ENCODE measurements around the gene DISP2.

Gene DISP2

DNA sequence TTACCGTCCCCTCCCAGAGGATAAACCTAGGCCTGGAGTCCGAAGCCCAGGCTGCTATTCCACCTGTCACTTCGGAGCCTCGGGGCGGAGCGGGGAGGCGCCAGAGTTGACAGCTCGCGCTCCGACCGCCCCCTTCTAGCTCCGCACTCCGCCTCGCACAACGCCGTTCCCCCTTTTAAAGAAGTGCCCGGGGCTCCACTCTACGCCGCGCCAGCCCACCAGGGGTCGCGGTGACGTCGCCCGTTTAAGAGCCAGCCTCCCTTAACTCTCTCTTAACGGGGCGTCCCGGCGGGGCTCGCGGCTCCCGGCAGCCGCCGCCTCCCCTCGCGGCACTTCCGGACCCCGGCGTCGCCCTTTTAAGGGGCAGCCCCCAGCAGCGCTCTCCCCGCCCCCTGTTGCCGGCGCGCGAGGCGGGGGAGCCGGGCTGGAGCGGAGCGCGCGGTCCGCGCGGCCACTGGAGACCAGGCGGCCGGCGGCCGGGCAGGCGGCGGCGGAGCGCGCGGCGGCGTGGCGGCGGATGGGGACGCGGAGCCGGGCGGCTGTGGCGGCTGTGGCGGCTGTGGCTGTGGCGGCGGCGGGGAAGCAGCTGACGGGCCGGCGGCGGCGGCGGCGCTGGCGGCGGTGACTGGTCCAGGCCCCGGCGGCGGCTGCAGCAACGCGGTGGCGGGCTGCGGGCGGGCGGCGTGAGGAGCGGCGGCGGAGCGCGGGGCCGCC, 34.6 kb upstream of the DISP2 start, which contains the start of gene INAFM2 (continued):
- TF ChIP-seq, protein P1, sequence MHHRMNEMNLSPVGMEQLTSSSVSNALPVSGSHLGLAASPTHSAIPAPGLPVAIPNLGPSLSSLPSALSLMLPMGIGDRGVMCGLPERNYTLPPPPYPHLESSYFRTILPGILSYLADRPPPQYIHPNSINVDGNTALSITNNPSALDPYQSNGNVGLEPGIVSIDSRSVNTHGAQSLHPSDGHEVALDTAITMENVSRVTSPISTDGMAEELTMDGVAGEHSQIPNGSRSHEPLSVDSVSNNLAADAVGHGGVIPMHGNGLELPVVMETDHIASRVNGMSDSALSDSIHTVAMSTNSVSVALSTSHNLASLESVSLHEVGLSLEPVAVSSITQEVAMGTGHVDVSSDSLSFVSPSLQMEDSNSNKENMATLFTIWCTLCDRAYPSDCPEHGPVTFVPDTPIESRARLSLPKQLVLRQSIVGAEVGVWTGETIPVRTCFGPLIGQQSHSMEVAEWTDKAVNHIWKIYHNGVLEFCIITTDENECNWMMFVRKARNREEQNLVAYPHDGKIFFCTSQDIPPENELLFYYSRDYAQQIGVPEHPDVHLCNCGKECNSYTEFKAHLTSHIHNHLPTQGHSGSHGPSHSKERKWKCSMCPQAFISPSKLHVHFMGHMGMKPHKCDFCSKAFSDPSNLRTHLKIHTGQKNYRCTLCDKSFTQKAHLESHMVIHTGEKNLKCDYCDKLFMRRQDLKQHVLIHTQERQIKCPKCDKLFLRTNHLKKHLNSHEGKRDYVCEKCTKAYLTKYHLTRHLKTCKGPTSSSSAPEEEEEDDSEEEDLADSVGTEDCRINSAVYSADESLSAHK (tag by site-specific recombination; IDR thresholded peaks at IDR 0.05): 0 out of 2 replicates have a peak, but pooled peaks have one; percentile 32
- TF ChIP-seq, protein P2, sequence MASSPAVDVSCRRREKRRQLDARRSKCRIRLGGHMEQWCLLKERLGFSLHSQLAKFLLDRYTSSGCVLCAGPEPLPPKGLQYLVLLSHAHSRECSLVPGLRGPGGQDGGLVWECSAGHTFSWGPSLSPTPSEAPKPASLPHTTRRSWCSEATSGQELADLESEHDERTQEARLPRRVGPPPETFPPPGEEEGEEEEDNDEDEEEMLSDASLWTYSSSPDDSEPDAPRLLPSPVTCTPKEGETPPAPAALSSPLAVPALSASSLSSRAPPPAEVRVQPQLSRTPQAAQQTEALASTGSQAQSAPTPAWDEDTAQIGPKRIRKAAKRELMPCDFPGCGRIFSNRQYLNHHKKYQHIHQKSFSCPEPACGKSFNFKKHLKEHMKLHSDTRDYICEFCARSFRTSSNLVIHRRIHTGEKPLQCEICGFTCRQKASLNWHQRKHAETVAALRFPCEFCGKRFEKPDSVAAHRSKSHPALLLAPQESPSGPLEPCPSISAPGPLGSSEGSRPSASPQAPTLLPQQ (tag by site-specific recombination; IDR thresholded peaks at IDR 0.05): peak; percentile 100
- TF ChIP-seq ZNF629 (tag by site-specific recombination; IDR thresholded peaks at IDR 0.05) (peak; percentile 78), ZNF76 (tag by site-specific recombination; IDR thresholded peaks at IDR 0.05; ENCODE audit: borderline replicate concordance, low read depth) (peak; percentile 73; the same call in 1 of the 2 replicates), KLF8 (tag by site-specific recombination; IDR thresholded peaks at IDR 0.05) (peak; percentile 76; the same call in 1 of the 2 replicates), SCRT1 (tag by site-specific recombination; IDR thresholded peaks at IDR 0.05; ENCODE audit: borderline replicate concordance) (0 out of 2 replicates have a peak, but pooled peaks have one; percentile 36), GLI2 (tag by site-specific recombination; IDR thresholded peaks at IDR 0.05; ENCODE audit: borderline replicate concordance, low read depth) (no peak), RBAK (tag by site-specific recombination; IDR thresholded peaks at IDR 0.05) (no peak), ZNF521 (tag by site-specific recombination; IDR thresholded peaks at IDR 0.05) (no peak), ZNF354C (tag by site-specific recombination; IDR thresholded peaks at IDR 0.05; ENCODE audit: borderline replicate concordance, low read depth) (no peak), ZNF549 (tag by site-specific recombination; IDR thresholded peaks at IDR 0.05) (no peak), ZNF155 (tag by site-specific recombination; IDR thresholded peaks at IDR 0.05) (no peak), KLF10 (tag by site-specific recombination; IDR thresholded peaks at IDR 0.05) (peak; percentile 55; the same call in 1 of the 2 replicates), ZNF610 (tag by site-specific recombination; IDR thresholded peaks at IDR 0.05; ENCODE audit: borderline replicate concordance) (0 out of 2 replicates have a peak, but pooled peaks have one; percentile 33), GLIS2 (tag by site-specific recombination; IDR thresholded peaks at IDR 0.05) (peak; percentile 91), KLF1 (tag by site-specific recombination; IDR thresholded peaks at IDR 0.05) (peak; percentile 63; the same call in 1 of the 2 replicates), HOXA7 (CRISPR knock-in tag; IDR thresholded peaks at IDR 0.05; ENCODE audit: borderline replicate concordance) (no peak), ZNF670 (tag by site-specific recombination; IDR thresholded peaks at IDR 0.05; ENCODE audit: low read depth) (no peak), ZIC2 (tag by site-specific recombination; IDR thresholded peaks at IDR 0.05) (peak; percentile 83)
- TF ChIP-seq, protein P3, sequence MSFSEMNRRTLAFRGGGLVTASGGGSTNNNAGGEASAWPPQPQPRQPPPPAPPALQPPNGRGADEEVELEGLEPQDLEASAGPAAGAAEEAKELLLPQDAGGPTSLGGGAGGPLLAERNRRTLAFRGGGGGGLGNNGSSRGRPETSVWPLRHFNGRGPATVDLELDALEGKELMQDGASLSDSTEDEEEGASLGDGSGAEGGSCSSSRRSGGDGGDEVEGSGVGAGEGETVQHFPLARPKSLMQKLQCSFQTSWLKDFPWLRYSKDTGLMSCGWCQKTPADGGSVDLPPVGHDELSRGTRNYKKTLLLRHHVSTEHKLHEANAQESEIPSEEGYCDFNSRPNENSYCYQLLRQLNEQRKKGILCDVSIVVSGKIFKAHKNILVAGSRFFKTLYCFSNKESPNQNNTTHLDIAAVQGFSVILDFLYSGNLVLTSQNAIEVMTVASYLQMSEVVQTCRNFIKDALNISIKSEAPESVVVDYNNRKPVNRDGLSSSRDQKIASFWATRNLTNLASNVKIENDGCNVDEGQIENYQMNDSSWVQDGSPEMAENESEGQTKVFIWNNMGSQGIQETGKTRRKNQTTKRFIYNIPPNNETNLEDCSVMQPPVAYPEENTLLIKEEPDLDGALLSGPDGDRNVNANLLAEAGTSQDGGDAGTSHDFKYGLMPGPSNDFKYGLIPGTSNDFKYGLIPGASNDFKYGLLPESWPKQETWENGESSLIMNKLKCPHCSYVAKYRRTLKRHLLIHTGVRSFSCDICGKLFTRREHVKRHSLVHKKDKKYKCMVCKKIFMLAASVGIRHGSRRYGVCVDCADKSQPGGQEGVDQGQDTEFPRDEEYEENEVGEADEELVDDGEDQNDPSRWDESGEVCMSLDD (tag by site-specific recombination; IDR thresholded peaks at IDR 0.05): peak; percentile 65
- TF ChIP-seq, protein P4, sequence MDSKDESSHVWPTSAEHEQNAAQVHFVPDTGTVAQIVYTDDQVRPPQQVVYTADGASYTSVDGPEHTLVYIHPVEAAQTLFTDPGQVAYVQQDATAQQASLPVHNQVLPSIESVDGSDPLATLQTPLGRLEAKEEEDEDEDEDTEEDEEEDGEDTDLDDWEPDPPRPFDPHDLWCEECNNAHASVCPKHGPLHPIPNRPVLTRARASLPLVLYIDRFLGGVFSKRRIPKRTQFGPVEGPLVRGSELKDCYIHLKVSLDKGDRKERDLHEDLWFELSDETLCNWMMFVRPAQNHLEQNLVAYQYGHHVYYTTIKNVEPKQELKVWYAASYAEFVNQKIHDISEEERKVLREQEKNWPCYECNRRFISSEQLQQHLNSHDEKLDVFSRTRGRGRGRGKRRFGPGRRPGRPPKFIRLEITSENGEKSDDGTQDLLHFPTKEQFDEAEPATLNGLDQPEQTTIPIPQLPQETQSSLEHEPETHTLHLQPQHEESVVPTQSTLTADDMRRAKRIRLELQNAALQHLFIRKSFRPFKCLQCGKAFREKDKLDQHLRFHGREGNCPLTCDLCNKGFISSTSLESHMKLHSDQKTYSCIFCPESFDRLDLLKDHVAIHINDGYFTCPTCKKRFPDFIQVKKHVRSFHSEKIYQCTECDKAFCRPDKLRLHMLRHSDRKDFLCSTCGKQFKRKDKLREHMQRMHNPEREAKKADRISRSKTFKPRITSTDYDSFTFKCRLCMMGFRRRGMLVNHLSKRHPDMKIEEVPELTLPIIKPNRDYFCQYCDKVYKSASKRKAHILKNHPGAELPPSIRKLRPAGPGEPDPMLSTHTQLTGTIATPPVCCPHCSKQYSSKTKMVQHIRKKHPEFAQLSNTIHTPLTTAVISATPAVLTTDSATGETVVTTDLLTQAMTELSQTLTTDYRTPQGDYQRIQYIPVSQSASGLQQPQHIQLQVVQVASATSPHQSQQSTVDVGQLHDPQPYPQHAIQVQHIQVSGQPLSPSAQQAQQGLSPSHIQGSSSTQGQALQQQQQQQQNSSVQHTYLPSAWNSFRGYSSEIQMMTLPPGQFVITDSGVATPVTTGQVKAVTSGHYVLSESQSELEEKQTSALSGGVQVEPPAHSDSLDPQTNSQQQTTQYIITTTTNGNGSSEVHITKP (tag by site-specific recombination; IDR thresholded peaks at IDR 0.05): peak; percentile 70; the same call in 1 of the 2 replicates
- TF ChIP-seq, protein P5, sequence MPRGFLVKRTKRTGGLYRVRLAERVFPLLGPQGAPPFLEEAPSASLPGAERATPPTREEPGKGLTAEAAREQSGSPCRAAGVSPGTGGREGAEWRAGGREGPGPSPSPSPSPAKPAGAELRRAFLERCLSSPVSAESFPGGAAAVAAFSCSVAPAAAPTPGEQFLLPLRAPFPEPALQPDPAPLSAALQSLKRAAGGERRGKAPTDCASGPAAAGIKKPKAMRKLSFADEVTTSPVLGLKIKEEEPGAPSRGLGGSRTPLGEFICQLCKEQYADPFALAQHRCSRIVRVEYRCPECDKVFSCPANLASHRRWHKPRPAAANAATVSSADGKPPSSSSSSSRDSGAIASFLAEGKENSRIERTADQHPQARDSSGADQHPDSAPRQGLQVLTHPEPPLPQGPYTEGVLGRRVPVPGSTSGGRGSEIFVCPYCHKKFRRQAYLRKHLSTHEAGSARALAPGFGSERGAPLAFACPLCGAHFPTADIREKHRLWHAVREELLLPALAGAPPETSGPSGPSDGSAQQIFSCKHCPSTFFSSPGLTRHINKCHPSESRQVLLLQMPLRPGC (tag by site-specific recombination; IDR thresholded peaks at IDR 0.05): no peak
- TF ChIP-seq, protein P6, sequence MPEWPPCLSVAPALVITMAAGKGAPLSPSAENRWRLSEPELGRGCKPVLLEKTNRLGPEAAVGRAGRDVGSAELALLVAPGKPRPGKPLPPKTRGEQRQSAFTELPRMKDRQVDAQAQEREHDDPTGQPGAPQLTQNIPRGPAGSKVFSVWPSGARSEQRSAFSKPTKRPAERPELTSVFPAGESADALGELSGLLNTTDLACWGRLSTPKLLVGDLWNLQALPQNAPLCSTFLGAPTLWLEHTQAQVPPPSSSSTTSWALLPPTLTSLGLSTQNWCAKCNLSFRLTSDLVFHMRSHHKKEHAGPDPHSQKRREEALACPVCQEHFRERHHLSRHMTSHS (tag by site-specific recombination; IDR thresholded peaks at IDR 0.05): no peak
- TF ChIP-seq, protein P7, sequence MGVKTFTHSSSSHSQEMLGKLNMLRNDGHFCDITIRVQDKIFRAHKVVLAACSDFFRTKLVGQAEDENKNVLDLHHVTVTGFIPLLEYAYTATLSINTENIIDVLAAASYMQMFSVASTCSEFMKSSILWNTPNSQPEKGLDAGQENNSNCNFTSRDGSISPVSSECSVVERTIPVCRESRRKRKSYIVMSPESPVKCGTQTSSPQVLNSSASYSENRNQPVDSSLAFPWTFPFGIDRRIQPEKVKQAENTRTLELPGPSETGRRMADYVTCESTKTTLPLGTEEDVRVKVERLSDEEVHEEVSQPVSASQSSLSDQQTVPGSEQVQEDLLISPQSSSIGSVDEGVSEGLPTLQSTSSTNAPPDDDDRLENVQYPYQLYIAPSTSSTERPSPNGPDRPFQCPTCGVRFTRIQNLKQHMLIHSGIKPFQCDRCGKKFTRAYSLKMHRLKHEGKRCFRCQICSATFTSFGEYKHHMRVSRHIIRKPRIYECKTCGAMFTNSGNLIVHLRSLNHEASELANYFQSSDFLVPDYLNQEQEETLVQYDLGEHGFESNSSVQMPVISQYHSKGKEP (tag by site-specific recombination; IDR thresholded peaks at IDR 0.05): peak; percentile 52

All from HEK293 (cell line).